NCI-H460 (cell line): Measurements from ENCODE around the gene CDS1. TPM values are rescaled to one million over a fixed set of nuclear protein-coding genes. Genes with fewer than 3 reads are reported as not detected.
"Not testable (repeated sequence)": the region's sequence is repeated elsewhere in the genome, so short reads cannot be mapped to it uniquely, and the experiment has no call there.

Source experiments
- DNase-seq: peaks from one replicate; pipeline ENCODE4 v3.0.0-alpha.2; 2016; ENCODE audit warnings: low read depth; ENCODE audit errors: extremely low read depth
- polyA plus RNA-seq: library from polyadenylated mRNA; depleted of rRNA; stranded (reverse); fragments of >200 nt; gene quantifications from 2 replicates; pipeline ENCODE4 v1.2.3, GENCODE V29; 2014; cell fraction: nucleus; rRNA removed
- total RNA-seq: library from RNA; depleted of rRNA; stranded (reverse); fragments of >200 nt; shearing (Covaris generic); gene quantifications from 2 replicates; pipeline ENCODE4 v1.2.3, GENCODE V29; 2014; rRNA removed

Gene CDS1
- 0.32 TPM in 2 replicates for total RNA-seq
- 0.07 and 0.22 TPM in 2 replicates for polyA plus RNA-seq

DNA sequence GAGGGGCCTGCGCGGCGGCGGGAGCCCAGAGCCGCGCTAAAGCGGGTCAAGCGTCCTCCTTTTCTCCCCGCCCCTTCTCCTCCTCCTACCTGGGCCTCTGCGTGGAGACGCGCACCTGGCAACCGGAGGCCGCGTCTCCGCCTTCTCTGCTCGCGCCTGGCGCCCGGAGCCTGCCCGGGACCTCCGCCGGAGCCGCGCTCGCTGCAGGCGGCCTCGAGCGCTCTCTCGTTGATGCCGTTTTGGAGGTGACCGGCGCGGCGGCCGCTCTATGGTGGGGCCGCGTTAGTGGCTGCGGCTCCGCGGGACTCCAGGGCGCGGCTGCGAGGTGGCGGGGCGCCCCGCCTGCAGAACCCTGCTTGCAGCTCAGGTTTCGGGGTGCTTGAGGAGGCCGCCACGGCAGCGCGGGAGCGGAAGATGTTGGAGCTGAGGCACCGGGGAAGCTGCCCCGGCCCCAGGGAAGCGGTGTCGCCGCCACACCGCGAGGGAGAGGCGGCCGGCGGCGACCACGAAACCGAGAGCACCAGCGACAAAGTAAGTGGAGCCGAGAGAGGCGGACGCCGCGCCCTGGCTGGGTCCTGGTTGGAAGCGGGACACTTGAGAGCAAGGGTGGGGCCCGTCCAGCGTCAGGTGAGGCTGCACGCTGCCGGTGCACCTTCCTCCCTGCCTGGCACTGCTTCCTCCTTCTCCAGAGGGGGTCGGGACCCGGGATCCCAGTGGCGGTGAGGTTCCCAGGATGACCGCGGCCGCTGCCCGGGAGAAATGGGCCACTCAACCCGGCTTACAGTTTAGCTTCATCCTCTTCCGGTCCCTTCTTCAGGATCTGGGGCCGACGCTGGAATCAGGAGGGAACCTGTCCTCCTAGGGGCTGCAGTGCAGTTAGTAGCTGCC is at the start of gene CDS1:
CDS1 (plus strand) TSS at position 140 of the 888 bp plus-strand sequence; CDS start at position 415, 275 bp downstream.
- DNase-seq: no peak

DNA sequence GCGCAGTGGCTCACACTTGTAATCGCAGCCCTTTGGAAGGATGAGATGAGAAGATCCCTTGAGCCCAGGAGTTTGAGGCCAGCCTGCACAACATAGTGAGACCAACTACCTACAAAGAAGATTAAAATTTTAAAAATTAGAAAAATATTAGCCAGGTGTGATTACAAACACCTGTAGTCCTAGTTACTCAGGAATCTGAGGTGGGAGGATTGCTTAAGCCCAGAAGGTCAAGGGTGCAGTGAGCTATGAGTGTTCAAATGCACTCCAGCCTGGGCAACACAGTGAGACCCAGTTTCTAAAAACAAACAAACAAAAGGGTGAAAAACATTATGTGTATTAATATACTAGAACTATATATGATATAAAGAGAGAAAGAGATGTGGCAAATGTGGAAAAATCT is 47.0 kb upstream of the CDS1 start:
- DNase-seq: no peak

DNA sequence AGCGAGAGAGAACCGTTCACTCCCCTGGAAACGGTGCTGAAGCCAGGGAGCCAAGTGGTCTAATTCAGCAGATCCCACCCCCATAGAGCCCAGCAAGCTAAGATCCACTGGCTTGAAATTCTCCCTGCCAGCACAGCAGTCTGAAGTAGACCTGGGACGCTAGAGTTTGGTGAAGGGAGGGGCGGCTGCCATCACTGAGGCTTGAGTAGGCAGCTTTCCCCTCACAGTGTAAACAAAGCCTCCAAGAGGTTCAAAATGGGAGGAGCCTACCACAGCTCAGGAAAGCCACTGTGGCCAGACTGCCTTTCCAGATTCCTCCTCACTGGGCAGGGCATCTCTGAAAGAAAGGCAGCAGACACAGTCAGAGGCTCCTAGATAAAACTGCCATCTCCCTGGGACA is 37.8 kb upstream of the CDS1 start:
- DNase-seq: no peak

DNA sequence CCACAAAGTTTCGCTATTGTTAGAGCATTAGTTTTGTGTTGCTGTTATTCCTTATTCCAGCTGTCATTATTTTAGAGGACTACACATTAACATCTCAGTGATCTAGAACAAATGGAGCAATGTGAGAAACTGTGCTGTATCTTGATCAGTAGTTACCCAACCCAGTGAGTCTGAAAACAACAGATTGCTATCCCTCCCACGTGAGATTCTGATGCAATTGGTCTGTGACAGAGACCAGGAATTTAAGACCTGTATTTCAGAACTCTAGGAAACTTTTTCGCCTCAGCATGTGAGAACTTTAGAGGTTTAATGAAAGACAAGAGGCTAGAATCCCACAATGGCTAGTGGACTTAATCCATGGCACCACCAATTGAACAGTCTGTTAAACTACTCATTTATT is 35.7 kb upstream of the CDS1 start:
- DNase-seq: no peak

DNA sequence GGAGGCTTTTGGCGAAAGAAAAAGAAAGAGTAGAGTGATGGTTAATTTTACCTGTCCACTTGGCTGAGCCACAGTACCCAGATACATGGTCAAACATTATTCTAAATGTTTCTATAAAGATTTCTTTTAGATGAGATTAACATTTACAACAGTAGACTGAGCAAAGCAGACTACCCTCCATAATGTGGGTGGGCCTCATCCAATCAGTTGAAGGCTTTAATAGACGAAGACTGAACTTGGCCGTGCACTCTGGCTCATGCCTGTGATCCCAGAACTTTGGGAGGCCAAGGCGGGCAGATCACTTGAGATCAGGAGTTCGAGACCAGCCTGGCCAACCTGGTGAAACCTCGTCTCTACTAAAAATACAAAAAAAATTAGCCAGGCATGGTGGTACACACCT is 33.7 kb upstream of the CDS1 start:
- not testable (repeated sequence) for DNase-seq

DNA sequence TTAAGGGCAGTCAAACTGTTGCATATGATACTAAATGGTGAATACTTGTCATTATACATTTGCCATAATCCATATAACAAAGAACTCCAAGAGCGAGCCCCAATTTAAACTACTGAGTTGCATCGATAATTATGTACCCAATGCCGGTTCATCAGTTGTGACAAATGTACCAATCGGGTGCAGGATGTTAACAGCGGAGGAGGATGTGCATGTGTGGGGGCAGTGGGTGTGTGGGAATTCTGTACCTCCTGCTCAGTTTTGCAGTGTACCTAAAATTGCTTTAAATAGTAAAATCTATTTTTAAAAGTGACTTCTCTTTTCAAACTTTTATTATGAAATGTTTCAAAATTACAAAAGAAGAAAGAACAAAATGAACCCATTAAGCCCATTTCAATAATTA is 20.8 kb upstream of the CDS1 start:
- DNase-seq: no peak

DNA sequence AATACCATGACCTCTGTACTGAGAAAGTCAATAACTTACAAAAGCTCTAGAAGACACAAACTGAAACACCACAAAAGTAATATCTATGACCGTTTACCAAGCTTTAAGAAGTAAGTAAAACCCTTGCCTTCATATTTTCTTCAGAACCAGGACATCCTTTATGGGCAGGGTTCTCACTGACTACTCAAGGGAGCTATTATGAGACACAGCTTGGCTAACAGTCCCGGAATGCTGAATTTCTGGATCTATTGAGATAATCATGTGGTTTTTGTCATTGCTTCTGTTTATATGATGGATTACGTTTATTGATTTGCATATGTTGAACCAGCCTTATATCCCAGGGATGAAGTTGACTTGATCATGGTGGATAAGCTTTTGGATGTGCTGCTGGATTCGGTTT is 19.9 kb upstream of the CDS1 start:
- DNase-seq: no peak

DNA sequence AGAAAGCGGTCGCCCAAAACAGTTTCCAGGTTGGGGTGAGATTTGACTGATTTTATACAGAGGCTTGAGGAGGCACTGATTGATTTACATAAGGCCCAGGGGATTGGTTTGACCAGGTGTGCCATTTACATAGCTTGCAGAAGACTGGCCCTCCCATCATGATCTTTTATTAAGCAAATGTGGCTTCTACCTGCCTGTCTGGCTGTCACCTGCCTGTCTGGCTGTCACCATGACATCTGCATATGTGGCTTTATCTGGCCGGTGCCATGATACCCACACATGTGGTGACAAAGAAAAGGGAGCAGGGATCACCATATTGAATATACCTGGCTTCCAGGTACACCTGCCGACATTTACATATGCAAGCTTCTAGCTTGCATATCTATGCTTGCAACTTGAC is 17.0 kb upstream of the CDS1 start:
- no peak for DNase-seq

DNA sequence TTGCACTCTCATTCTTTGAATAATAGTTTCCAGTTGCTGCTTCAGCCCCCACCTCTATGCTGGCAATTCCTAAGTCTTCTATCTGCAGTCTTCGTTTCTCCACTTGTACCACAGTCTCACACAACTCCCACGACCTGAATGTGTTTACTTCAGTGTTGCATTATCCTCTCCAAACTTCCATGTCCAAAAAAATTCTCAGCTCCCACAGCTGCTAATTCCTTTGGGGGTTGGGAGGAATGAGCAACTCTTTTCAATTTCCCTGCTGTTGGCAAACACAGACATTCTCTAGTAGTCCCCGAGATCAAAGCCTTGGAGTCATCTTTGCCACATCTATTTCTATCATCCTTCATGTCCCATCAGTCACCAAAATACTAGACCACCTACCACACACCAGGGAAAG is 14.4 kb upstream of the CDS1 start:
- DNase-seq: no peak

DNA sequence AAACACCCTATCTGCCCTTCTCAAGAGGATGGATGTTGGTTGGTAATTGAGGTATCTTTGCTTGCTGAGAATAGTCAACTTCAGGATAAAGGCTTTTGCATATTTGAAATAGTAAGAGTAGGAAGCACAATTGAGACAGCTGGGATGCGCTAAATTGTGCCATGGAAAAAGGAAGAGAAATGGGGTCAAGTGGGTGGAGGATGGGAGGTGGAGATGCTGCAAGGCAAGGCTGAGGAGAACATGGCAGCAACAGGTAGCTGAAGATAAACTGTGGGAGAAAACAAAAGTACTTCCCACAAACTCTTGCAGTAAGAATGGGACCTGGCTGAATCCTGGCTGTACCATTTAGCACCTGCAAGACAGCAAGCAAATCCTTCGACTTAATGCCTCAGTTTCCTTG is 13.9 kb upstream of the CDS1 start:
- no peak for DNase-seq

DNA sequence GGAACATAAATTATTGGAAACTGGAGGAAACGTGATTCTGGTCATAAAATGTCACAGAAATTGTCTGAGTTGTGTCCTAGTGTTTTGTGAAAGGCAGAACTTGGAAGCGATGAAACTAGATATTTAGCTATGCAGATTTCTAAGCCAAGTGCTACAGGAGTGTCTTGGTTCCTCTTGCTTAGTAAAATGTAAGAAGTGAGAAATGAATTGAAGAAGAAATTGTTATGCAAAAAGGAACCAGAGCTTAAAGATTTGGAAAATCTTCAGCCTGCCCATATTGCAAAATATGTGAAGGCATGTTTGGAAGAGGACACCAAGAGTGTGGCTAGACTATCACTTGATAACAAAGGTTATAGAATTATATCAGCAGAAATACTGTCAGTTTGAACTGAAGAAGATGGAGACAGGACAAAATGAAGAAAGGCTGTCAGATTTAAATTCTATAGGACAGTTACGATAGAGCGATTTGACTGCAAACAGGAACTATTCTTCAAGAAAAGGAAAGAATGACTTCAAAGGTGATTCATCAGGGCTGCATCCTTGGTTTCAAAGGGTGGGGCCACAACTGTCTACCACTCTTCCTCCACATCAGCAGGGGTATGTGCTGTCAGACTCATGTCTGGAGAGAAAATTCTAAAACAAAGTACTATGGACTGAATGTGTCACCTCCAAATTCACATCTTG is 9.4 kb upstream of the CDS1 start:
- DNase-seq: no peak

DNA sequence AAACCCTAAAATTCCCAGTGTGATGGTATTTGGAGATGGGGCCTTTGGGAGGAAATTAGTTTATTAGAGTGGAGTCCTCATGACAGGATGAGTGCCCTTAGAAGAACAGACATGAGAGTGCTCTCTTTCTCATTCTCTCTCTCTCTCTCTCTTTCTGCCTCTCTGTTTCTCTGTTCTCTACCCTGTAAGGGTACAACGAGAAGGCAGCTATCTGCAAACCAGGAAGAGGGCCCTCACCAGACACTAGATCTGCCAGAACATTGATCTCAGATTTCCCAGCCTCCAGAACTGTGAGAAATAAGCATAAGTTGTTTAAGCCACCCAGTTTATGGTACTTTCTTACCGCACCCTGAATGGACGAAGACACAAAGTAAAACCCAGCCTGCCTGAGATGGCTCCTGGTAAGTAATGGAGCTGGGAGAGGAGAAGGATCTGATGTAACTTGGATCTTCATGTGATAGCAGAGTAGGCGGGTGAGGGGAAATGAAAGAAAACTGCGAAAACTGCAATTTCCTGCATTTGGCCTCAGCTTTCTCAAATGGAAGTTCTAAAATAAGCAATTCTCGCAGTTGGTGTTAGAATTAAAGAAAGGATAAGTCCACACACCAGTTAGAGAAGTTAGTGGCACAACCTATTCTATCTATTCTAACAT is 8.7 kb upstream of the CDS1 start:
- no peak for DNase-seq

DNA sequence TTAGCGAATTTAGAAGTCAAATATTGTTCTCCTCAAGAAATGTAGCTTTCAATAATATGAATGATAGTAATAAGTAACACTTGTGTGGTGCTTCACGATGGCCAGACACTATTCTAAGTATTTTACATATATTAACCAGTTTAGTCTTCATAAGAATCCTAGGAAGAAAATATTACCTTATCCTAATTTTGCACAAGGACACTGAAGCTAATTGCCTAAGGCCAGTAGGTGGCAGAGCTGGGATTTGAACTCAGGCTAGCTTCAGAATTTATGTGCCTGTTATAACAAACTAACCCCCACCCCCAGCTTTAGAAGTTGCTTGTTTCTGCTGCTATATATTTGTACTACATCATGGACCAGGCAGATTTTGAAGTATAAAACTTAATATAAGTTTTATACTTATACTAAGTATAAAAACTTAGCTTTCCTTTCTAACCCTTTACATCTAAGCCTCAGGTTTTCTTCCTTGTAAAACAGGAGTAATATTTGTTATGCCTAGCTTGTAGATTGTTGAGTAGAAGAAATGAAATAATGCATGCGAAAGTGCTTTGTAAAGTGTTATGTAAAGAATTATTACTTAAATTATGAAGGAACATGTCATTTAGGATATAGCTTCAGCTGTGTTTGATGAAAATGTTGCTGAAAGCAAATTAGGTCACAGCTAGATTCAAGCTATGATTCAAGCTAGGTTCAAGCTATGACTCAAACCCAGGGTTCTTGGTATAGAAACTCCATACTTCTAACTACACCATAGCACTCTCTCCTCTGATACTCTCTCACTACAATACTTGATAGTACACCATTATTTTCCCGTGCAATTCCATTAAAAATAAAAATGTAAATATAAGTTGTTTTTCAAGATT is 4.2 kb upstream of the CDS1 start:
- peak; percentile 25 for DNase-seq

DNA sequence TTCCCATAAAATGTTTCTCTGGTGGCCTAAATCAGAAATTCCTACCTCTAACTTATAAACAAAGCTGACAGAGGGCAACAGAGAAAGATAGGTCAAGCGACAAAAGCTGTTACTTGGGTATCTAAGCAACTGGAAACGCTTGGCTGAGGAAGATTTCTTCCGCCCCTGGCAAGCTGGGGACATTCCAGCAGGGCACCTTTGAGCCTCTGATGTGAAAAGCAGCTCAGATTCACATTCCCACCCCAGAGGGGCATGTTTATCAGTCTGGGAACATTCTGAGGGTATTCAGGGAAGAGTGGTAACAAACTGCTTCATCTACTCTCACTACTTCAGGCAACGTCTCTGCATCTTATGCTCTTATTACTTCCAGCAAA is 3.5 kb upstream of the CDS1 start:
- DNase-seq: no peak

DNA sequence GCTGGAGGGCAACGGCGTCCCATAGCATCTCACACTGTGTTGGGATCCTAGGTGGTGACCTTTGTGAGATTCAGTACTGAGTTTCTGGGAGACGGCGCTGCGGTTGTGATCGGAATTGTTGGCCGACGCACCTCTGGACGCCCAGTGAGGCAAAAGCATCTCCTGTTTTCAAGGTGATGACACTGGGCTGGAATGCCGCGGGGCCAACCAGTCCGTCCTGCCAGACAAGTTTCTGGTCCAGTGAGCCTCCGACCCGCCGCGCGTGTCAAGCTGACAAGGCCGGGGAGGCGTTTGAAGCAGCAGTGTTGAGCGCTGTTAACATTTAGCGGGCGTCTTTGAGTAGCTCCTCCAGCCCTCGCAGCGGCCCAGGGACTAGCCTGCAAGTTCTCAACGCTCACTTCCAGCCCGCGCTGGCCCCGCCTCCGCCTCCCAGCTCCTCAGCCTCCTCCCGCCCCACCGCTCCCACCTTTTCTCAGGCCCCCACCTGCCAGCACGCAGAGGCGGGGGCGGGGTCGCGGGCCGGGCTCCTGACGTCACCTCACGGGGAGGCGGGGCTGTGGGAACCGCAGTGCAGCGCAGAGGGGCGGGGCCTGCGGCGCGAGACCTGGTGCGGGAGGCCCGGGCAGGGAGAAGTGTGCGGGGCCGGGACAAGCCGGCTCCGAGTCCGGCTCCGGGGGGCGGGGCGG is 482 bp upstream of the CDS1 start:
- peak; percentile 38 for DNase-seq

DNA sequence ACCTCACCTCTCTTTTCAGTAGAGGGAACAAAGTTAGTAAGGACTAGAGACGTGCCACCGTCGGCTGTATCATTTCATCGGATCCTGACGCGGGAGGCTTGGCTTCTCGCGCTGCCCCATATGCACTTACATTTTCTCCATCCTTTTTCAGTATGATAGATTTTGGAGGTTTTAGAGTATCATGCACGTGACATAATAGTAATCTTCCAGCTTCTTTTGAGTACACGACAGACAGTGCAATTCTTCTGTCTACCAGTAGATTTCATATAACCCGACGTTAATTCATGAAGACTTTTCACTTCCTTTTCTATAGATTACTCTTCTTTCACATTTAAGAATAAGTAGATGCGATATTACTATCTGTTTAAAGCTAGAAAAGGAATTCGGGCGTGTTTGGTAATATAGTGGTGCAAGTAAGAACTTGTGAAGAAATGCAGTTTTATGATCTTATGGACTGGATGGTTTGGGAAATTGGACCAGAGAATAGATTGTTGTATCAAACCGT is 1.0 kb downstream of the CDS1 start:
- DNase-seq: no peak

DNA sequence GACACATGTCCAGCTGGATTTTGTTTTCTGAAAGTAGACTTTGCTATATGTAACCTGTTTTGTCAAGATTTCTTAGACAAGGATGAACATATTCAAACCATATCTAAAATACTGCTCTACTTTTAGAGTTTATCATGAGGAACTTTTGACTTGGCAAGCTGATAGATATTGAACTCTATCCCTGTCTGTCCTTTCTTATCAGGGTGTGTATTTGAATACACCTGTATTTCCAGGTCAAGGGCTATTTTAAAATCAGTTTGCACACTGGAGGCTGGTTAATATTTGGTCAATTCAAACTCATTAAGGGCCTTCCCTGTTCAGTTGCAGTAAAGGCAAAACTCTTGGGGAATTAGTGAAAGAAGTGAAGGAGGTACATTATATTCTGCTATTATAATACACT is 2.3 kb downstream of the CDS1 start:
- DNase-seq: no peak

DNA sequence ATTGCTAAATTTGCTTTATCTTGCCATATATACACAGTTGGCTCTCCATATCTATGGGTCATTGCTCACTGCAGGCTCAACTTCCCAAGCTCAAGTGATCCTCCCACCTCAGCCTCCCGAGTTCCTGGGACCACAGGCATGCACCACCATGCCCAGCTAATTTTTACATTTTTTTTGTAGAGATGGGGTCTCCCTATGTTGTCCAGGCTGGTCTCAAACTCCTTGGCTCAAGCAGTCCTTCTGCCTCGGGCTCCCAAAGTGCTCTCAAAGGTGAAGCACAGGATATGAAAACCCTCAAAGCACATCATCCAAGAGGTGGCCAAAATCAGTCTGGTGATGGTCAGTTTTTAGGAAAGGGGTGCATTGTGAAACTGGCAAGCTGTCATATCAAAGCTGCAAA is 11.8 kb downstream of the CDS1 start:
- DNase-seq: no peak

DNA sequence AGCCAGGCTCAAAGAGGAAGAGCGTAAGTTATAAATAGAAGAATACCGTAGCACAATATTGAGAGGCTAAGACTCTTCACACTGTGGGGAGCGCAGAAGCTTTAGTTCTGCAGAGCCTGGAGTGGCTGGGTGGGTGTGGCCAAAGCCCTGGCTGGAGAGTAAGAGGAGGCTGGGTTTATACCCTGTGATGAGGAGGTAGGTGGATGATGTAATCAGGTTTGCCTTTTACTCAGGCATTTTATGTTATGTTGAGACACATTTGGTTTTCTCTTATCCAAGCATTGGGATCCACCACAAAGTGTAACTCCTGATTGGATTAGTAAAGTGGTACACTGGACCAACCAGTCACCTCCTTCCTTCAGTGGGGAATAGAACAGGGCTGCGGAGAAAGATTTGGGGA is 13.9 kb downstream of the CDS1 start:
- DNase-seq: peak; percentile 7

DNA sequence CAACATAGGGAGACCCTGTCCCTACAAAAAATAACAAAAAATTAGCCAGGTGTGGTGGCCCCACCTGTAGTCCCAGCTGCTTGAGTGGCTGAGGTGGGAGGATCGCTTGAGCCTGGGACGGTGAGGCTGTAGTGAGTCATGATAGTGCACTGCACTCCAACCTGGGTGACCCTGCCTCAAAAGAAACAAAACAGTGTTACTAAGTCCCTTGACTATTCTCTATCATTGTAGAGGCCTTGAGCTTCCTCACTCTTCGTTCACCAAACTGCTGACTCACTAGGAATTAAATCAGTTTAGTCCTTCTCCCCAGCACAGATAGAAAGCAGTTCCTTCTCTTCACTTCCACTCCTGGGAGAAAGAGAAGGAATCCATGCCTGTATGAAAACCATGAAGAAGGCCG is 14.5 kb downstream of the CDS1 start:
- DNase-seq: no peak
